CD4-positive, alpha-beta T cell (primary cell): ENCODE results near the gene HECW1. TPM values are rescaled to one million over a fixed set of nuclear protein-coding genes. Genes with fewer than 3 reads are reported as not detected.

Experiments
- ATAC-seq: fragments of 200-7000 bp; cut with Tn5 transposase; one replicate; pipeline ENCODE4 v1.10.0; 2022; ENCODE audit warnings: mild to moderate bottlenecking; ENCODE audit not compliant: poor library complexity
- CTCF ChIA-PET: fragments of 350-600 bp; sonication (Branson Sonifier 250); formaldehyde crosslinking; loops from one replicate; lab custom pipeline; 2021; ENCODE audit warnings: antibody characterized with exemption, inconsistent platforms; lab: Charles Lee
- POLR2A ChIA-PET: fragments of 350-600 bp; sonication (Branson Sonifier 250); formaldehyde crosslinking; loops from one replicate; lab custom pipeline; 2021; ENCODE audit warnings: antibody characterized with exemption, inconsistent platforms; lab: Charles Lee
- DNase-seq, 14 experiments: peaks; one replicate each; pipeline ENCODE4 v3.0.0-alpha.2; 2013 to 2020; ENCODE audit warnings: mixed read lengths in 2 of 14
- H3K27ac ChIP-seq, 2 donors: one replicate each; pipeline versions ENCODE4 v1.5.1 to v1.7.0; 2013; ENCODE audit warnings: low read length in 2 of 2, low read depth in 1 of 2, mild to moderate bottlenecking in 1 of 2
- H3K27me3 ChIP-seq, 2 experiments: 1 replicate in 1 of 2; 2 replicates in 1 of 2; pipeline versions ENCODE4 v1.6.1 to v1.7.0; 2013; ENCODE audit warnings: low read length in 2 of 2, control low read depth in 1 of 2, mild to moderate bottlenecking in 1 of 2, moderate library complexity in 1 of 2; ENCODE audit not compliant: insufficient read depth in 2 of 2, control insufficient read depth in 1 of 2
- H3K36me3 ChIP-seq: one replicate; pipeline ENCODE4 v1.6.1; 2013; ENCODE audit warnings: low read length, control low read depth; ENCODE audit not compliant: insufficient read depth
- H3K4me1 ChIP-seq: one replicate; pipeline ENCODE4 v1.6.1; 2013; ENCODE audit warnings: low read length, control low read depth; ENCODE audit not compliant: insufficient read depth
- H3K4me3 ChIP-seq: one replicate; pipeline ENCODE4 v1.5.1; 2013; ENCODE audit warnings: mild to moderate bottlenecking, low read length, moderate library complexity
- H3K9me3 ChIP-seq, 2 experiments: 1 replicate in 1 of 2; 2 replicates in 1 of 2; pipeline versions ENCODE4 v1.6.1 to v1.7.0; 2013; ENCODE audit warnings: low read length in 2 of 2, mild to moderate bottlenecking in 2 of 2, control low read depth in 1 of 2, moderate library complexity in 1 of 2; ENCODE audit not compliant: control insufficient read depth in 1 of 2, insufficient read depth in 1 of 2
- H3K27ac Mint-ChIP-seq: one replicate; pipeline ENCODE4 v1.8.0; 2020; ENCODE audit warnings: mixed read lengths
- H3K27me3 Mint-ChIP-seq: one replicate; pipeline ENCODE4 v1.8.0; 2021; ENCODE audit warnings: mixed read lengths
- H3K36me3 Mint-ChIP-seq: one replicate; pipeline ENCODE4 v1.8.0; 2021; ENCODE audit warnings: low read depth, mixed read lengths
- H3K4me1 Mint-ChIP-seq: one replicate; pipeline ENCODE4 v1.8.0; 2021; ENCODE audit warnings: low read depth, mixed read lengths
- H3K4me3 Mint-ChIP-seq: one replicate; pipeline ENCODE4 v1.8.0; 2020; ENCODE audit warnings: mild to moderate bottlenecking, mixed read lengths
- H3K9me3 Mint-ChIP-seq: one replicate; pipeline ENCODE4 v1.8.0; 2020; ENCODE audit warnings: mixed read lengths
- CTCF ChIP-seq: fragments of 200-600 bp; IDR thresholded peaks from one replicate; pipeline ENCODE4 v1.8.0; 2022; ENCODE audit warnings: antibody characterized with exemption, mild to moderate bottlenecking
- intact Hi-C, 2 experiments: fragments of 100-400 bp; cut with DNase I in 1 of 2; cut with micrococcal nuclease in 1 of 2; formaldehyde crosslinking; loops; one replicate each; pipeline versions ENCODE4 v1.15.1 to v1.9.0; 2023 to 2025; cut with DNase I, micrococcal nuclease
- total RNA-seq, 174 experiments: library from RNA in 2 of 174; stranded (reverse) in 2 of 174; gene quantifications; one replicate each; pipeline ENCODE4 v1.2.3 and lab custom pipeline; 2021 to 2026

Gene HECW1
- total RNA-seq, 2 experiments from 2014 or later, result not detected

- CTCF ChIA-PET, result no interaction called here
- no peaks in the 10 kb centered on the region for H3K36me3 Mint-ChIP-seq
- Histone ChIP-seq H3K4me1 (no peaks in the 10 kb centered on the region), H3K27me3 (no peaks in the 10 kb centered on the region), H3K27ac (no peak overlapping the region), H3K36me3 (no peaks in the 10 kb centered on the region), H3K4me3 (no peak overlapping the region), H3K9me3 (no peaks in the 10 kb centered on the region)
- no peak for ATAC-seq
- H3K4me1 Mint-ChIP-seq, result no peaks in the 10 kb centered on the region
- no peak for DNase-seq
- H3K4me3 Mint-ChIP-seq, result no peak overlapping the region
- H3K27me3 Mint-ChIP-seq, result no peaks in the 10 kb centered on the region
- TF ChIP-seq CTCF, result no peak
- POLR2A ChIA-PET, result no interaction called here
- no peak overlapping the region for H3K27ac Mint-ChIP-seq
- intact Hi-C loops, result no loop called here
- H3K9me3 Mint-ChIP-seq, result no peaks in the 10 kb centered on the region
Measured at GRCh38 chr7:43431020-43431595, 318.7 kb downstream of the HECW1 start.

- Mint-ChIP-seq H3K27ac (no peak overlapping the region), H3K9me3 (no peaks in the 10 kb centered on the region), H3K27me3 (no peaks in the 10 kb centered on the region), H3K4me3 (no peak overlapping the region), H3K4me1 (no peaks in the 10 kb centered on the region), H3K36me3 (no peaks in the 10 kb centered on the region)
- Histone ChIP-seq H3K27me3 (no peaks in the 10 kb centered on the region), H3K9me3 (no peaks in the 10 kb centered on the region), H3K36me3 (no peaks in the 10 kb centered on the region), H3K27ac (no peak overlapping the region), H3K4me3 (no peak overlapping the region), H3K4me1 (no peaks in the 10 kb centered on the region)
- ChIA-PET POLR2A (no interaction called here), CTCF (interaction anchor here (1.0 kb wide), 1 partner anchor 11 kb away, joined by 4 read pairs; no protein-coding TSS in a partner anchor)
- ATAC-seq (no peak), DNase-seq (no peak)
- intact Hi-C loops, result no loop called here
- no peak for TF ChIP-seq CTCF
Measured at GRCh38 chr7:43433639-43434038, 321.2 kb downstream of the HECW1 start.

GRCh38 chr7:43437001-43437400 lies 324.6 kb downstream of the HECW1 start:
- CTCF ChIA-PET, result no interaction called here
- H3K9me3 ChIP-seq, result no peaks in the 10 kb centered on the region
- no peaks in the 10 kb centered on the region for H3K27me3 ChIP-seq
- Mint-ChIP-seq H3K9me3 (no peaks in the 10 kb centered on the region), H3K36me3 (no peaks in the 10 kb centered on the region), H3K4me1 (no peaks in the 10 kb centered on the region), H3K27ac (no peak overlapping the region), H3K27me3 (no peaks in the 10 kb centered on the region), H3K4me3 (no peak overlapping the region)
- no peaks in the 10 kb centered on the region for H3K4me1 ChIP-seq
- POLR2A ChIA-PET, result no interaction called here
- no peaks in the 10 kb centered on the region for H3K36me3 ChIP-seq
- no peak for TF ChIP-seq CTCF
- no peak overlapping the region for H3K4me3 ChIP-seq
- intact Hi-C loops, result no loop called here
- H3K27ac ChIP-seq, result no peak overlapping the region
- ATAC-seq (no peak), DNase-seq (no peak)
